ENCODE results near the gene TAF1C.

DNA sequence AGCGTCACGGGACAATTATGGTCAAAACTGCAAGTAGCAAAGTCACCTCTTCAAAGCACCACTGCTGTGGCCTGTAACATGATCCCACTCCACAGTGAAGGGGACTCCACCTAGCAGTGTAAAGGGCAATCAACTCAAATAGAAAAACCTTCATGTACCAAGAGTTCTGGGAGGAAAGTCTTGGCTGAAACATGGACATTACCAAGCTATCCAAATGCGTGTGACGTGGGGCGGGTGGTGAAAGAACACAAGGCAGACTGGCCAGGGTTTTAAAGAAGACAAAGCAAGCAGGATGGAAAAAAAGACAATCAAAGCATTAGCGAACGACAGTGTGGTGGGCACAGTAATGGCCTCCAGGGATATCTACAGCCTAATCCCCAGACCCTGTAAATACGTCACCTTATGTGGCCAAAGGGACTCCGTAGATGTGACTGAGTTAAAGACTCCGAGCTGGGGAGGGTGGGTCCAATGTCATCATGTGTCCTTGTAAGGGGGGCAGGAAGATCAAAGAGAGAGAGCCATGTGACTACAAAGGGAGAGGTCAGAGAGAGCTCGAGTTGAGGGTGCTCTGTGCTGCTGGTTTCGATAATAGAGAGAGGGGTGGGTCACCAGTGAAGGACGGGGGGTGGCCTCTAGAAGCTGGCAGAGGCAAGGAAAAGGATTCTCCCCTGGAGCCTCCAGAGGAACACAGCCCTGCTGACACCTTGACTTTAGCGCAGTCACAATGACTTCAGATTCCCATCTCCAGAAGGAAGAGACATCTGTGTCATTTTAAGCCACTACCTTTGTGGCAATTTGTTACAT, 47.8 kb downstream of the TAF1C start:
- TF ChIP-seq, protein P1, sequence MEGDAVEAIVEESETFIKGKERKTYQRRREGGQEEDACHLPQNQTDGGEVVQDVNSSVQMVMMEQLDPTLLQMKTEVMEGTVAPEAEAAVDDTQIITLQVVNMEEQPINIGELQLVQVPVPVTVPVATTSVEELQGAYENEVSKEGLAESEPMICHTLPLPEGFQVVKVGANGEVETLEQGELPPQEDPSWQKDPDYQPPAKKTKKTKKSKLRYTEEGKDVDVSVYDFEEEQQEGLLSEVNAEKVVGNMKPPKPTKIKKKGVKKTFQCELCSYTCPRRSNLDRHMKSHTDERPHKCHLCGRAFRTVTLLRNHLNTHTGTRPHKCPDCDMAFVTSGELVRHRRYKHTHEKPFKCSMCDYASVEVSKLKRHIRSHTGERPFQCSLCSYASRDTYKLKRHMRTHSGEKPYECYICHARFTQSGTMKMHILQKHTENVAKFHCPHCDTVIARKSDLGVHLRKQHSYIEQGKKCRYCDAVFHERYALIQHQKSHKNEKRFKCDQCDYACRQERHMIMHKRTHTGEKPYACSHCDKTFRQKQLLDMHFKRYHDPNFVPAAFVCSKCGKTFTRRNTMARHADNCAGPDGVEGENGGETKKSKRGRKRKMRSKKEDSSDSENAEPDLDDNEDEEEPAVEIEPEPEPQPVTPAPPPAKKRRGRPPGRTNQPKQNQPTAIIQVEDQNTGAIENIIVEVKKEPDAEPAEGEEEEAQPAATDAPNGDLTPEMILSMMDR (IDR thresholded peaks at IDR 0.05), result no peak
- no peak for TF ChIP-seq POLR2A (IDR thresholded peaks at IDR 0.05)

All from heart left ventricle (tissue), 13 donors.